IPS DF 6.9 (cell line): ENCODE data around the gene CERKL.

Experiments
- DNase-seq: peaks from one replicate; pipeline ENCODE4 v3.0.0-alpha.2; 2013; ENCODE audit warnings: low read depth, low spot score
- H3K27ac ChIP-seq: one replicate; pipeline ENCODE4 v1.5.1; 2013; ENCODE audit warnings: low read length, control low read depth
- H3K27me3 ChIP-seq: 2 replicates; pipeline ENCODE4 v1.6.1; 2013; ENCODE audit warnings: mild to moderate bottlenecking, low read length; ENCODE audit not compliant: control insufficient read depth, insufficient read depth
- H3K36me3 ChIP-seq: 2 replicates; pipeline ENCODE4 v1.6.1; 2013; ENCODE audit warnings: low read length; ENCODE audit not compliant: control insufficient read depth, insufficient read depth
- H3K4me1 ChIP-seq: 2 replicates; pipeline ENCODE4 v1.6.1; 2013; ENCODE audit warnings: low read length; ENCODE audit not compliant: control insufficient read depth, insufficient read depth
- H3K4me3 ChIP-seq: 2 replicates; pipeline ENCODE4 v1.5.1; 2013; ENCODE audit warnings: mild to moderate bottlenecking, low read length
- H3K9me3 ChIP-seq: 2 replicates; pipeline ENCODE4 v1.6.1; 2013; ENCODE audit warnings: low read length, inconsistent platforms; ENCODE audit not compliant: control insufficient read depth, insufficient read depth
- WGBS: extraction: QIAGEN DNeasy Blood & Tissue Kit; methylation state at CpG from one replicate; pipeline ENCODE4 v1.1.7; 2013; ENCODE audit warnings: mixed read lengths, missing lambda C conversion rate; ENCODE audit not compliant: insufficient read length, insufficient coverage; 5-methylcytosine and 5-hydroxymethylcytosine counted together

CERKL gene

DNA sequence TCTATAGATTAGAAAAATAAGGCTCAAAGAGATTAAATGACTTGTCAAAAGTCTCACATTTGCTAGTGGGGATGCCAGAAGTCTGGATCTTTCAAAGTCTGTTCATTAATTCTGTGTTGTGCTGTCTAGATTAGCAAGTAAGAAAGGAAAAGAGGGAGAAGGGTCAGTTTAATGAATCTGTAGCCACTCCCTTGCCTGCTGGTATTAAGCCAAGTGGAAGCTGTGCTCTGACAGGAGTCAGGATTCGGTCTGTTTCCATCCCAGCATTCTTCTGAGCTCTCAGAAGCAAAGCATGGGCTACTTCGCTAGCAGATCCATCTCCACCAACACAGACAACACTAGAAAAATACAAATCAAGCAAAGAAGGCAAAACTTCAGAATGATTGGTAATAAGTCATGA, 98.5 kb downstream of the CERKL start:
- Histone ChIP-seq H3K36me3 (no peaks in the 10 kb centered on the region), H3K27ac (no peak overlapping the region), H3K4me3 (no peak overlapping the region), H3K9me3 (no peaks in the 10 kb centered on the region), H3K4me1 (no peaks in the 10 kb centered on the region), H3K27me3 (no peaks in the 10 kb centered on the region)
- no CpG with 5 or more reads among the region's 2 CpGs for WGBS
- DNase-seq: no peak

DNA sequence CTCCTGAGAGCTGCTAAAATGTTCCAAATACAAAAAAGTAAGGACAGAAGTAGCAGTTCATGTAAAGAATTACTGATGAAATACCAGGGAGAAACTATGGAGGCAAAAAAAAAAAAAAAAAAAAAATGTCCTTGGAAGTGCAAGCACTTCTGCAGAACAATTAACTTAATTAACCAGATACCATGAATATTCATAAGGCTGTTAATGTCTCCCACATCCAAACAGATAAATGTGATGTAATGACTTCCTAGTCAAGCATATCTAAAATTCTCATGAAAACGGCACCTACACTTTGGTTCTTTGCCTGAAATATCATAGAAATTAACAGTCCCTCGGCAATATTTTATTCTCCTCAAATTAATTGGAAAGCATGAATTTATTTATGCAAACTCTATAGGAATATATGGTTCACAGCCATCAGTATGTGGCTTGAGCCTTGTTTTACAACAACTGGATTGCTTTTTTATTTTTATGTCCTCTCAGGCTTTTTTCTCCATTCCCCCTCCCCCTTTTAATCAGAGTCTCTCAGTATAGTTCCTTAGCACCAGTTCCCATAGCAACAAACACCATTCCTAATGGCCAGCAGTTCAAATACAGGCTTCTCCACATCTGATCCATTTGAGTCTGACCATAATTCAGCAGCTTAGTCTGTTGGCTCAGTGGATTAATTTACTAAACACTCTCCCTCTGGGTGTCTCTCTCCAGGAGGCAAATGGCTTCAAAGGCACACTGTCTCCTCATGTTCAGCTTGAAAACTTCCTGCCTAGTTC, 102.7 kb downstream of the CERKL start:
- H3K9me3 ChIP-seq: no peaks in the 10 kb centered on the region
- no peaks in the 10 kb centered on the region for H3K4me1 ChIP-seq
- no peak overlapping the region for H3K4me3 ChIP-seq
- H3K27ac ChIP-seq: no peak overlapping the region
- H3K36me3 ChIP-seq: no peaks in the 10 kb centered on the region
- no peak for DNase-seq
- H3K27me3 ChIP-seq: no peaks in the 10 kb centered on the region
- WGBS: no CpG with 5 or more reads among the region's 2 CpGs

DNA sequence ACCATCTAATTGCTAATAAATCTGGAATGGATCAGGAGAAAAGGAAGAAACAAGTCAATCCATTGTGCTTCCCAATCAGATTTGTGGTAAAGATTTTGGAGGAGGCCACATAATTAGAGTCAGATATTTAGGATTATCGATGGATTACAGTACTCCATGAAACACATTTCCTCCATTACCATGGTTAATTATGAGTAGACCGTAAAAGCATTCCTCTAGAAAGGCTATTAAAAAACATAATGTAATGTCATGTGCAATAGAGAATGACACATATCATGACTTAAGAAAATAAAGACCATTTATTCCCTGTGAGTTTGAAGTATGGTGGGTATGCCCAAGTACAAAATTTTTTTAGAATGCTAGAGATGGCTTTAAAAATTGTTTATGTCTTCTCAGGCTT, 103.7 kb downstream of the CERKL start:
- DNase-seq: no peak
- no CpG with 5 or more reads among the region's 2 CpGs for WGBS
- H3K4me1 ChIP-seq: no peaks in the 10 kb centered on the region
- H3K27ac ChIP-seq: no peak overlapping the region
- no peaks in the 10 kb centered on the region for H3K27me3 ChIP-seq
- H3K9me3 ChIP-seq: no peaks in the 10 kb centered on the region
- no peak overlapping the region for H3K4me3 ChIP-seq
- no peaks in the 10 kb centered on the region for H3K36me3 ChIP-seq

DNA sequence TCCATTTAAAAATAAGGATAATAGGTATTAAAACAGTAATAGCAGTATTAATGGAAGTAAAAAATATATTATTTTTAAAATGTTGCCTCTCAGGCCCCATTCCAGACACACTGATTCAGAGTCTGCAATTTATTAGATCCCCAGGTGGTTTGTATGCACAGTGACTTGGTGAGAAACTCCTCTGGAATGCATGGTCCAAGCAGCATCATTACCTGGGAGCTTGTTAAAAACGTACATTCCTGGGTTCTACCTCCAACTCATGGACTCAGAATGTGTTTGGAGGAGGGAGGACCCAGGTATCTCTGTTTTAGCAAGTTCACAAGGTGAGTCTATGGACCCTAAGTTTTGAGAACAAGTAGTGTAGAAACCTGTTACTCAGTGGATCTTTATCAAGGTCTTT, 104.1 kb downstream of the CERKL start:
- Histone ChIP-seq H3K36me3 (no peaks in the 10 kb centered on the region), H3K9me3 (no peaks in the 10 kb centered on the region), H3K27ac (no peak overlapping the region), H3K4me3 (no peak overlapping the region), H3K4me1 (no peaks in the 10 kb centered on the region), H3K27me3 (no peaks in the 10 kb centered on the region)
- WGBS: no CpG with 5 or more reads among the region's 1 CpG
- DNase-seq: no peak

DNA sequence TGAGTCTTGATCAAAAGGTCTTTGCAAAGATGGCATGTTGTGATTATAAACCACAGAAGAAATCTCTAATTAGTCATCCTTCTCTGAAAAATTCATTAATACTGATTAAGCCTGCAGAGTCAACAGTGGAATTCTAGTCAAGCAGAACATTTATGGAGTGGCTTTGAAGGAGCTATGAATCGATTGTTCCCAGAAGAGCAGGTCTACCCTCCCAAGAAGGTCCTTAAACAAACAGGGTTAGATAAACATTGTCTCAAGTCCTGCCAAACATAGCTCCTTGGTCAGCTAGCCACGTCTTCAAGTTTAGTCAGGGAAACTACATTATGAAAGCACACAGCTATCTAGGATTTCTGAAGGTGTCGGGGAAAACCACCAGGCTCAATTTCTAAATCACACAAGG, 110.8 kb downstream of the CERKL start:
- Histone ChIP-seq H3K9me3 (no peaks in the 10 kb centered on the region), H3K27me3 (no peaks in the 10 kb centered on the region), H3K4me1 (no peaks in the 10 kb centered on the region), H3K36me3 (no peaks in the 10 kb centered on the region), H3K4me3 (no peak overlapping the region), H3K27ac (no peak overlapping the region)
- DNase-seq: no peak
- WGBS: no CpG with 5 or more reads among the region's 3 CpGs

DNA sequence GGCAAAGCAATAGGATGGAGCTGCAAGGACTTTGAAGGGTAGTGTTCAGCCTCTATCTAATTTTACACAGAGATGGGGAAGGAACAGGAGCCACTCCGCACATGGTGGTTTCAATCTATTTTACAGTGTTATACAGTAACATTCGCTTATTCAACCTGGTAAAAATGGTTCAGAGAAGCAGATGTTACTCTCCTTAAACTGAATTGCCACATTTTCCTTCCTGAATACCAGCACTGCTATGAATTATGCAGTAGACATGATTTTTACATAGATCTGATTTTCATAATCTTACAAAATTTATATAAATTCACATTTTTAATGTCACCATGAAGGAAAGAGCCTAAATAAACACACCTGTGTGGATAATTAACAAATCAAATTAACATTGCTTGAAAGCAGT, 114.7 kb downstream of the CERKL start:
- no peaks in the 10 kb centered on the region for H3K27me3 ChIP-seq
- WGBS: no CpG with 5 or more reads among the region's 2 CpGs
- no peak overlapping the region for H3K27ac ChIP-seq

DNA sequence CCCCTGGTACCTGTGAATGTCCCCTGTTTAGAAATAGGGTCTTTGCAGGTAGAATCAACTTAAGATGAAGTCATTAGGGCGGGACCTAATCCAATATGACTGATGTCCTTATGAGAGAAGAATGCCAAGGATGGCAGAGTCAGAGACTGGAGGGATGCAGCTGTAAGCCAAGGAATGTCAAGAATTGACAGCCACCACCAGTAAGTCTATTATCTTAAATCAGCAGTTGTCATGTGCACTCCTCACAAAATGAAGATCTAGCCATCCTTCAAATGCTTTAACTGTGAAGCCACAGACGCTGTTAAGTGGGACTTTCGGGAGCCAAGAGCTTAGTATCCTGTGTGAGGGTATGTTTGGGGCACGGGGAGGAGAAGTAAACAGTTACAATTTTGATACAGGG, 116.5 kb downstream of the CERKL start:
- DNase-seq: no peak
- WGBS: no CpG with 5 or more reads among the region's 4 CpGs
- Histone ChIP-seq H3K4me1 (no peaks in the 10 kb centered on the region), H3K27ac (no peak overlapping the region), H3K27me3 (no peaks in the 10 kb centered on the region), H3K36me3 (no peaks in the 10 kb centered on the region), H3K9me3 (no peaks in the 10 kb centered on the region), H3K4me3 (no peak overlapping the region)

More for the DNA sequence above, 114.7 kb downstream of the CERKL start:
- no peaks in the 10 kb centered on the region for H3K4me1 ChIP-seq
- no peaks in the 10 kb centered on the region for H3K36me3 ChIP-seq
- H3K4me3 ChIP-seq: no peak overlapping the region
- no peaks in the 10 kb centered on the region for H3K9me3 ChIP-seq
- no peak for DNase-seq

DNA sequence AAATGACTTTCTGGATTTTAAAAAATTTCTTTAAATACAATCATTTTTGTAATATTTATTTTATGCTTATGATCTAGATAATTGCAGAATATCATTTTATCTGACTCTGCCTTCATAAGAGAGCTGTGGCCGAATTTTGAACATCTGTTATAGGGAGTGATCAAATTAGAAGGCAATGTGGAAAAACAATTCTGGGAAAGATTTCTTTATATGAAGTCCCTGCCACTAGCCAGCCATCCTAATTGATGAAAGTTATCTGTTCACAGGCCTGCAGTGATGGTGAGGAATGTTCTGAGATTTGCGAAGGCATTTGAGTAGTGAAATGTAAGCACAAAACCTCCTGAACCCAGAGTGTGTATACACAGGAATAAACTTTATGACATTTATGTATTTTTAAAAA, 120.2 kb downstream of the CERKL start:
- no peak for DNase-seq
- Histone ChIP-seq H3K27me3 (no peaks in the 10 kb centered on the region), H3K9me3 (no peaks in the 10 kb centered on the region), H3K4me3 (no peak overlapping the region), H3K27ac (no peak overlapping the region), H3K4me1 (no peaks in the 10 kb centered on the region), H3K36me3 (no peaks in the 10 kb centered on the region)
- no CpG with 5 or more reads among the region's 2 CpGs for WGBS

DNA sequence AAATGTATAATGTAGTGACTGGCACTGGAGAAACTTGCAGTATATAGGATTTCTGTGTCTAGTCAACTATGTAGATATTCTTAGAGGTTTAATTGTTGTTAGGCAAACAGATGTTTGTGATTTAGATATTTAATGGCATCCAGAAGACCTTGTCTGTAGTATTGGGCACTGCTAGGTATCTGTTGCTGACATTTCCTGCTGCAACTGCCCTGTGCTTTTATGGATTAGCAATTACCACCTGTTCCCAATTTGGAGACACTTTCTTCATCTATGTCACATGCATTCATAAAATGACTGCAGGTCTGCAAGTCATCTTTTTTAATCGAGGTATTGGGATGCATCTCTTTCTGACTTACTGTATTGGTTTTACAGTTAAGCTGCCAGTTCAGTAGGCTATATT, 128.5 kb downstream of the CERKL start:
- H3K4me1 ChIP-seq: no peaks in the 10 kb centered on the region
- no peaks in the 10 kb centered on the region for H3K9me3 ChIP-seq
- H3K27ac ChIP-seq: no peak overlapping the region
- no peaks in the 10 kb centered on the region for H3K36me3 ChIP-seq
- no peak for DNase-seq
- no peaks in the 10 kb centered on the region for H3K27me3 ChIP-seq
- WGBS: no CpG with 5 or more reads among the region's 1 CpG
- no peak overlapping the region for H3K4me3 ChIP-seq

DNA sequence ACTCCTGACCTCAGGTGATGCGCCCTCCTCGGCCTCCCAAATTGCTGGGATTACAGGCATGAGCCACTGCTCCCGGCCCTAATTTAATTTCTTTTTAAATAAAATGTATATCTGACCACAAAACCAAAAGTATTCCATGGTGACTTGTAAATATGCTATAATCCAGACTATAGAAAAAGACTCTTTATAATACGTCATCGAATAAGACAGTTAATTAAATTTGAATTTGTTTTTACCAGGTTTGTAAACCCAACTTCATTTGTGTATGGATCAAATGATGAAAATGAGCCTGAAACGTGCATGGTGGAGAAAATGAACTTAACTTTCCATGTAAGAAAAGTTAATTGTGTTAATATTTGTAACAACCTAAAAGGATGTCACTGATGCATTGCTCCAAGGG, 129.8 kb downstream of the CERKL start:
- no peak for DNase-seq
- no peaks in the 10 kb centered on the region for H3K36me3 ChIP-seq
- no CpG with 5 or more reads among the region's 6 CpGs for WGBS
- no peaks in the 10 kb centered on the region for H3K27me3 ChIP-seq
- no peaks in the 10 kb centered on the region for H3K9me3 ChIP-seq
- H3K4me3 ChIP-seq: no peak overlapping the region
- no peak overlapping the region for H3K27ac ChIP-seq
- H3K4me1 ChIP-seq: no peaks in the 10 kb centered on the region

DNA sequence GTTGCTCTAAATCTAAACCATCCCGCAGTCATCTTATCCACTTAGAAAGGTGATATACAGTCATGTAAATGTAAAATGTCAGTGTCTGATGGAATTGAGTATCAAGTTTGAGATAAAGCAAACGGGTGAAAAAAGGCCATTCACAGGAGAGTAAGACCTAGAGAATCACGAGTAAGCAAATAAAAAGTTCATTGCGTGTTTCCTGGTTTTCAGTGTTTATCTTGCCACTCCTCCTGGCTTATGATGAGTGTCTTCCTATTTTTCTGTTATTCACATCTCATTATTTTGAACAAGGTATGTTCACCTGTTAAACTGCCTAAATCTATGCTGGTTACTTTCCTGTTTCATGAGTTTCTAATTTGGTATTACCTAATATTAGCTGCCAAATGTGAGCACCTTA, 130.9 kb downstream of the CERKL start:
- Histone ChIP-seq H3K27me3 (no peaks in the 10 kb centered on the region), H3K36me3 (no peaks in the 10 kb centered on the region), H3K27ac (no peak overlapping the region), H3K4me3 (no peak overlapping the region), H3K9me3 (no peaks in the 10 kb centered on the region), H3K4me1 (no peaks in the 10 kb centered on the region)
- WGBS: no CpG with 5 or more reads among the region's 4 CpGs
- DNase-seq: no peak
